GM19452 (cell line): ENCODE results near the gene PITPNC1.
"Not testable (repeated sequence)": the region's sequence is repeated elsewhere in the genome, so short reads cannot be mapped to it uniquely, and the experiment has no call there.

Experiments
- ATAC-seq: cut with Tn5 transposase; IDR thresholded peaks from one replicate; pipeline ENCODE4 v1.9.1; 2021; ENCODE audit not compliant: unreplicated experiment

The PITPNC1 gene

DNA sequence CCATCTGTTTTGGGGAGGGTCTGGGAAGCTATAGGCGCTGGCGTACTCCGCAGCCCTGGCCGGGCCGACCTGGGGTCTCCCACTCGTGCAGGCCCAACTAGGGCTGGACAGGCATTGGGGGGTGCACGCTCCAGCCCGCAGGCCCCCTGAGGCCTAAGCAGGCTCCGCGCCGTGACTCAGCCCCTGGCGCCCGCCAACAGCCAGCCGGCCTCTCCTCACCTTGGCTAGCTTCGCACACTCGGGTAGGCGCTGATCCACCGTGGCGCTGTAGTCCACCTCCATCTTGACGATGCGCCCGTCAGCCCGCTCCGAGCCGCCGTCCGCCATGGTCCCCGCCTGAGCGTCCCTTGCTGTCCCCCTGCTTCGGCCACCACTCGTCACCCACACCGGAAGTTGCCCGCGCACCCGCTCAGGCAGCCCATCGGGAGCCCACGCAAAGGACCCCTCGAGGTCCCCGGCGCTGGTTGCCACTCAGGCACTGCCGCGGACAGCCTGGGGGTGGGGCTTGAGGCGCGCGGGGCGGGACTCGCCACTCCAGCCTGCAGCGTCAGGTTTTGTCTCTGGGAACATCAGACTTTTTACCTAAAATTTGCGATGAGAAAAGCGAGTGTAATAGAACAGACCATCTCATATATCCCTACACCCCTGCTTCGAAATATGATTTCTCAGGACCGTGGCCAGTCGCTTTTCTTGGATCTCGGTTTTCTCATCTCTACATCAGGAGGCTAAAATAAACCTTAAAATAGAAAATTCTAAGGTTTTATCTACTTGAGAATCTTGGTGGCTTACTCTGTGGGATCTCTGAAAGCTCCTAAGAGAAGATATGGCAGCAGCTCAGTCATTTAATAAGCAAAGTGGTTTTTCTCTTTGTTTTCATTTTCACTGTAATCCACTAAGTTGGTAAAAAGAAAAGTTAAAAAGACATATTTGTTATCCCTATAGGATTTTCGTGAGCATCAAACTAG, 10.6 kb upstream of the PITPNC1 start, which contains the start of gene PSMD12:
Gene PSMD12, minus strand, starts transcription at position 385 of the 965 bp plus-strand sequence. Its CDS starts 58 bp downstream, at position 327.
- ATAC-seq = peak; percentile 86

GRCh38 chr17:67369676-67370075, 7.4 kb upstream of the PITPNC1 start:
- no peak for ATAC-seq

DNA sequence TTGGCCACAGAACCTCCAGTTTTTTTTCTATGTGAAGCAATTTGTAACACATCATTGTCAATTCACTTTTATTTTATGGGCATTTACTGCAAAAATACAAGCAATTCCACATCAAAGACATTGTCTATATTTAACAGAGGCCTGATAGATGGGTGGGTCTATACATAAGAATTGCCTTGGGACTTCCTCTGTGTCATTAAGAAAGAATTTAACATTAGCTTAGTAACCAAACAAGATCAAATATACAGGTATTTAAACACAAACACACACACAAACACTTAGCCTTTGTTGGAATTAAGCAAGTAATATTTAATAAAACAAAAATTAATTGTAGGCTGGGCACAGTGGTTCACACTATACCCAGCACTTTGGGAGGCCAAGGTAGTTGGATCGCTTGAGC, 4.3 kb upstream of the PITPNC1 start:
- ATAC-seq = no peak

GRCh38 chr17:67374329-67375053, 2.6 kb upstream of the PITPNC1 start:
- no peak for ATAC-seq

DNA sequence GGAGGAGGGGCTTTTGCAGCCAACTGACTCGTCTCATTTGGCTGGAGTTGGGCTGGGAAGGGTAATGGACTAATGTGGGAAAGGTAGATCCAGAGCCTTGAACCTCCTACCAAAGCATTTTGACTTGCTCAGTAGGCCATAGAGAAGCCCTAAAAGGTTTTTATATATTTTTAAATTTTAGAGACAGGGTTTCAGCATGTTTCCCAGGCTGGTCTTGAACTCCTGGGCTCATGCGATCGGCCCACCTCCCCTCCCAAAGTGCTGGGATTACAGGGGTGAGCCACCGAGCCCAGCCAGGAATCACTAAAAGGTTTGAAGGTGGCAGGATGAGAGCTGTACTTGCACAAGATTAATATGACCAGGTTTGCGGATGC, 2.0 kb upstream of the PITPNC1 start:
- no peak for ATAC-seq

DNA sequence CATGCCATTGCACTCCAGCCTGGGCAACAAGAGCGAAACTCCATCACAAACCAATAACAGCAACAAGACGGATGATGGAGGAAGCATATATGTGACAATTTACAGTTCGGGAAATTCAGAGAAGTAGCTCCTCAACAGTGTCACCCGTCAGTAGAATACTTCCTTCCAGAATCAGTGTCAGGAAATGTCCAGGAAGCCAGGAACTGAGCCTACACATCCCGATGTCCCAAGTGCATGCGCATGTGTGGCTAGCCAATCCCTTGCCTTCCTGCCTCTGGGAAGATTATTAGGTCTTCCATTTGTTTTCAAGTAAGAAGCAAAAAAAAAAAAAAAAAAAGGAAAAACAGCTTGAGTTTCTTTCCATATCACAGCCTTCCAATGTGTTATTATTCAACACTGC, 1.4 kb upstream of the PITPNC1 start:
- no peak for ATAC-seq

- no peak for ATAC-seq
These were observed 705 bp upstream of the PITPNC1 start for GRCh38 chr17:67376415-67376736.

- ATAC-seq = peak; percentile 2
These were observed 690 bp downstream of the PITPNC1 start for GRCh38 chr17:67377488-67378453.

DNA sequence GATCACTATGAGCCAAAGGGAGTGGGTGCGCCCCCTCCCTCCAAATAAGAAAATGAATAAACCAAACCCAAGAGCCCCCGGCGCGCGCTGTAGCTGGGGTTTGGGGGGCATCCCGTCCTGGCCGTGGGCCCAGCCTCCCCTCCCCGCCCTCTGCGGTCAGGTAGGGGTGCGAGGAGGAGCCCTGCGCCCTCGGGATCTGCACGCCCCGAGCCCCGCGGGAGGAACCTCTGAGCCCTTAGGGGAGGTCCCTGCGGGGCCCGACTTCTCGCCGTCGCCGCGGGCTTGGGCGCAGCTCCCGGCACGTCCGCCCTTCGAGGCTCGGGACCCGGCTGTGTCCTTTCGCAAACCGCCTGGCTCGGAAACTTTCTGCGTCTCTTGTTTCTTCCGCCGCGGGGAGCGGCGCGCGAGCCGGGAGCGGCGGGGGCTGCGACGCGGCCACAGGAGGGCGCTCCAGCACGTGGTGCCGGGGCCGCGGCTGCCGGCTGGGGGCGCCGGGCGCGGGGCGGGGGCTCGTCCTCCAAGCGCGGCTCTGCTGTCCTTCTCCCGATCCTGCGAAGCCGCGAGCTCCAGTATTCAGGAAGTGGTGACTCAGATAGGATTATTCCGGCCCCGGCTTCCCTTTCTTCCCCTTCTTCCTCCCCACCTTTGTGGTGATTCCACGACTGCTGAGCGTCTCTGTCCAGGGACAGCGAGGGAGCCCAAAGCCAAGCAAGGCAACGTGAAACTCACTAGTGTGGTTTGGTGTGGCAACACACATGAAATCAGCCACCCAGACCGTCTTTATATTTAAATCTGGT, 1.6 kb downstream of the PITPNC1 start:
- ATAC-seq = no peak

GRCh38 chr17:67379251-67379630, 2.2 kb downstream of the PITPNC1 start:
- ATAC-seq = no peak

DNA sequence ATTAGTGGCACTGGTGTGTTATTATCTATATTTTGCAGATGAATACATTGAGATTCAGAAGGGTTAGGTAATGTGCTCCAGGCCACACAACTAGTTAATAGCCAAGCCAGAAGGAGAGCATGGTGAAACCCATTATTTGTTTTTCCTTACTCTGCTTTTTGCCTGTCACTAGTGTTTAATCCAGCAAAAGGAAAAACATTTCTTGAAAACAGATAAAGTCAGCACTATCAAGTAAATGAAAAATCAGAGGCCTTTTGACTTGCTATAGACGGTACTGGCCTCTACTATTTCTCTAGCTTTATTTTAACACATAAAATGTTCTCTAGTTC, 4.8 kb downstream of the PITPNC1 start:
- no peak for ATAC-seq

DNA sequence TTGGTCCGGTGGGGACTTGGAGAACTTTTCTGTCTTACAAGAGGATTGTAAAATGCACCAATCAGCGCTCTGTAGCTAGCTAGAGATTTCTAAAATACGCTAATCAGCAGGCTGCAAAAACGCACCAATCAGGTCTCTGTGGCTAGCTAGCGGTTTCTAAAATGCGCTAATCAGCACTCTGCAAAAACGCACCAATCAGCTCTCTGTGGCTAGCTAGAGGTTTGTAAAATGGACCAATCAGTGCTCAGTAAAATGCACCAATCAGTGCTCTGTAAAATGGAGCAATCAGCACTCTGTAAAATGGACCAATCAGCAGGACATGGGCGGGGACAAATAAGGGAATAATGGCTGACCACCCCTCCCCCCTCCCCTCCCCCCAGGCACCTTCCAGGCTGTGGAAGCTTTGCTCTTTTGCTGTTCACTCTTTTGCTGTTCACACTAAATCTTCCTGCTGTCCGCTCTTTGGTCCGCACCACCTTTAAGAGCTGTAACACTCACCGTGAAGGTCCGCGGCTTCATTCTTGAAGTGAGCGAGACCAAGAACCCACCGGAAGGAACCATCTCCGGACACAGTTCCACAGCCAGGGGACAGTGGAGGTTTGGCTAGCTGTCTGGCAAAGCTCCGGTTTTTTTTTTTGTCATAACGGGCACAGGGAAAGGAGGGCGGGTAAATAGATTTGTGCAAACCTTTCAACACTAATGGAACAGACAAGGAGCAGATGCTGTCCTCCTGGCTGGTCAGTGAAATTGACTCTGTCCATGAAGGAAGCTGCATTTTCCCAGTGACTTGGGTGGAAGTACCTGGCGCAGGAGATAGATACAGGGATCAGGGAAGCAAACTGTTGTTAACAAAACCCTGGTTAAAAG, 8.3 kb downstream of the PITPNC1 start:
- ATAC-seq = no peak

DNA sequence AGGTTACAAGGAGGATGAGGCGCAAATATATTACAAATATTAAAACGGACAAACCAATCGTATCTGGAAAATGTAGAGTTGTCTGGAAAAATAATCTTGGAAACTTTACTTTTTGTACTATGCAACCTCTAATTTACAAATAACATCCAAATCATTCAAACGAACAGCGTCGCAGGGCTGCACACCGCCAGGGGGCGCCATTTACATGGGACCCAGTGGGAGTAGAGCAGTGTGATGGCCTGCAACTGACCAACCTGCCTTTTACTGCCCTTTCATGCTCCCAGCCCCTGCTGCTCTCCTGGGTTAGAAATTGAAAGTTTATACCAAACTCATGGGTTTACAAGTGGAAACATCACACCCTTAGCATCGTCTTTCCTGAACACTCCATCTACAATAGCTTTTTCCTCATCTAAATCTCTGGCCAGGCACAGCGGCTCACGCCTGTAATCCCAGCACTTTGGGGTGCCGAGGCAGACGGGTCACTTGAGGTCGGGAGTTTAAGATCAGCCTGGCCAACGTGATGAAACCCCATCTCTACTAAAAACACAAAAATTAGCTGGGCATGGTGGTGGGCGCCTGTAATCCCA, 10.0 kb downstream of the PITPNC1 start:
- ATAC-seq = no peak

GRCh38 chr17:67388536-67388935, 11.5 kb downstream of the PITPNC1 start:
- not testable (repeated sequence) for ATAC-seq

DNA sequence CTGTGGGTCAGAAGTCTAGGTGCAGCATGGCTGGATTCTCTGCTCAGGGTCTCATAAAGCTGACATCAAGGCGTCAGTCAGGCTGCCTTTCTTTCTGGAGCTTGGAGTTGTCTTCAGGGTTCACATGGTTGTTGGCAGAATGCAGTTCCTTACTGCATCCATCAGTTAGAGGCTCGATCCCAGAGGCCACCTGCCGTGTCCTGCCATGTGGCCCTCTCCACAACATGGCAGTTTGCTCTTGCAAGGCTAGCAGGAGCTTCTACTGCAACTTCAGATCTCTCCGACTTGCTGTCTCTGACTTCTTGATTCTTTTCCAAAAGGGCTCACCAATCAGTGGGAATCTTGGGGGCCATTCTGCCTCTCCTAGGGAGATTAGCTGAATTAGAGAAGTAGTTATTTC, 11.9 kb downstream of the PITPNC1 start:
- no peak for ATAC-seq

GRCh38 chr17:67390006-67390645, 13.0 kb downstream of the PITPNC1 start:
- ATAC-seq = no peak

GRCh38 chr17:67390646-67391361, 13.7 kb downstream of the PITPNC1 start:
- ATAC-seq = peak; percentile 98

DNA sequence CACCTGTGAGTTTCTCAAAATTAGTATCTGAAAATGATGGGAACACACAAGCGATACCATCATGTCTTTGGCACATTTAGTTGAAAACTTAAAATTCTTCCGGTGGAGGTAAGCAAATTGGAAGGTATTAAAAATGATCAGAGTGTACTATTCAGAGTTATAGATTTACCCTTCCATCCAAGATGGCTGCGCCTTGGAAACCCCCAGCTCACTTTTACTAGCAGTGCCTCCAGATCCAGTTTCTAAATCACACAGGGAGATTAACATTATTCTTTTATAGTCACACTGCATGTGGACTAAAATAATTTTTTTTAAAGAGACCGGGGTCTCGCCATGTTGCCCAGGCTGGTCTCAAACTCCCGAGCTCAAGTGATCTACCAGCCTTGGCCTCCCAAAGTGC, 15.0 kb downstream of the PITPNC1 start:
- no peak for ATAC-seq
